Esophagus squamous epithelium (tissue), 4 donors: ENCODE data around the gene SLC38A11.

ENCODE experiments used
- POLR2A ChIP-seq, 4 donors: fragments of 450-650 bp; IDR thresholded peaks; one replicate each; pipeline ENCODE4 v1.6.1; 2017; ENCODE audit warnings: antibody characterized with exemption in 4 of 4, mild to moderate bottlenecking in 4 of 4, moderate library complexity in 3 of 4
- TF ChIP-seq, protein P1 (sequence below), 6 experiments: fragments of 450-650 bp in 4 of 6; fragments of 200-600 bp in 2 of 6; sonication (generic) in 2 of 6; IDR thresholded peaks; one replicate each; pipeline ENCODE4 v1.5.1; 2016 to 2019; ENCODE audit warnings: antibody characterized with exemption in 6 of 6, mild to moderate bottlenecking in 4 of 6, moderate library complexity in 4 of 6

DNA sequence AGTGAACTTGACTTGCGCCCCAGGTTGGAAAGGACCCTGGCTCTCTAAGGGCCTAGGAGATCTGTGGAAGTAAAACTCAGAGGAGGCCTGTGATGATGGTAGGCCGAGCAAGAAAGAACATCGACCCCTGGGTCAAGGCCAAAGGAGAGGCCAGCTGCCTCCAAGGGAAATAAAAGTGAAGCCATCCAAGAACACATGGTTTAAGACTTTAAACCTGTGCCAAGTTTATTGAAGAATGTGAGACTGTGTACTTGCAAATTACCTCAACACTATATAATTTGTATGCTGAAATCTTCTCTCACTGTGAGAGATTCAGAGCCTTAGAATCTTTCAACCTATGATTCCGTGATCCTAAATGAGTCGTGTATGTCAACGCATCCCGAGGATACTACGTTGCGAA lies 73.0 kb downstream of the SLC38A11 start:
- TF ChIP-seq, protein P1, sequence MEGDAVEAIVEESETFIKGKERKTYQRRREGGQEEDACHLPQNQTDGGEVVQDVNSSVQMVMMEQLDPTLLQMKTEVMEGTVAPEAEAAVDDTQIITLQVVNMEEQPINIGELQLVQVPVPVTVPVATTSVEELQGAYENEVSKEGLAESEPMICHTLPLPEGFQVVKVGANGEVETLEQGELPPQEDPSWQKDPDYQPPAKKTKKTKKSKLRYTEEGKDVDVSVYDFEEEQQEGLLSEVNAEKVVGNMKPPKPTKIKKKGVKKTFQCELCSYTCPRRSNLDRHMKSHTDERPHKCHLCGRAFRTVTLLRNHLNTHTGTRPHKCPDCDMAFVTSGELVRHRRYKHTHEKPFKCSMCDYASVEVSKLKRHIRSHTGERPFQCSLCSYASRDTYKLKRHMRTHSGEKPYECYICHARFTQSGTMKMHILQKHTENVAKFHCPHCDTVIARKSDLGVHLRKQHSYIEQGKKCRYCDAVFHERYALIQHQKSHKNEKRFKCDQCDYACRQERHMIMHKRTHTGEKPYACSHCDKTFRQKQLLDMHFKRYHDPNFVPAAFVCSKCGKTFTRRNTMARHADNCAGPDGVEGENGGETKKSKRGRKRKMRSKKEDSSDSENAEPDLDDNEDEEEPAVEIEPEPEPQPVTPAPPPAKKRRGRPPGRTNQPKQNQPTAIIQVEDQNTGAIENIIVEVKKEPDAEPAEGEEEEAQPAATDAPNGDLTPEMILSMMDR (IDR thresholded peaks at IDR 0.05): no peak
- TF ChIP-seq POLR2A (IDR thresholded peaks at IDR 0.05): no peak
